IPS-18c (cell line): ENCODE data around the gene LENG8.
"Not testable (repeated sequence)": the region's sequence is repeated elsewhere in the genome, so short reads cannot be mapped to it uniquely, and the experiment has no call there.

Source experiments
- H3K4me3 ChIP-seq: 2 replicates; pipeline ENCODE4 v1.7.0; 2013; ENCODE audit warnings: low read depth, mild to moderate bottlenecking, low read length, moderate library complexity; ENCODE audit not compliant: insufficient read depth
- H3K9me3 ChIP-seq: one replicate; pipeline ENCODE4 v1.6.1; 2013; ENCODE audit warnings: mild to moderate bottlenecking, low read length, moderate library complexity; ENCODE audit not compliant: control insufficient read depth, insufficient read depth

The LENG8 gene

GRCh38 chr19:54464630-54465425 lies 15.8 kb downstream of the LENG8 start:
- H3K4me3 ChIP-seq, result peak overlapping the region; percentile 81
- no peaks in the 10 kb centered on the region for H3K9me3 ChIP-seq

GRCh38 chr19:54465426-54466109 lies 16.6 kb downstream of the LENG8 start:
- H3K9me3 ChIP-seq, result no peaks in the 10 kb centered on the region
- H3K4me3 ChIP-seq, result no peak overlapping the region; the same call in 1 of the 2 replicates

- H3K4me3 ChIP-seq, H3K9me3 ChIP-seq: not testable (repeated sequence)
These were observed 17.1 kb downstream of the LENG8 start for GRCh38 chr19:54466110-54466480.

- Histone ChIP-seq H3K4me3 (no peak overlapping the region), H3K9me3 (no peaks in the 10 kb centered on the region)
These were observed 20.5 kb downstream of the LENG8 start for GRCh38 chr19:54469496-54469934.

GRCh38 chr19:54470276-54470887 lies 21.4 kb downstream of the LENG8 start:
- Histone ChIP-seq H3K4me3 (no peak overlapping the region), H3K9me3 (no peaks in the 10 kb centered on the region)

GRCh38 chr19:54470991-54471782 lies 22.2 kb downstream of the LENG8 start:
- H3K9me3 ChIP-seq, result no peaks in the 10 kb centered on the region
- peak overlapping the region; percentile 46 for H3K4me3 ChIP-seq

- Histone ChIP-seq H3K9me3 (no peaks in the 10 kb centered on the region), H3K4me3 (peak within 1 kb of the TSS; percentile 24)
These were observed 24.3 kb downstream of the LENG8 start, which contains the start of gene CDC42EP5 for GRCh38 chr19:54473071-54473891. CDC42EP5 (minus strand) TSS chr19:54473296; CDS start chr19:54465547, 7,749 bp downstream.

- Histone ChIP-seq H3K4me3 (no peak overlapping the region), H3K9me3 (no peaks in the 10 kb centered on the region)
These were observed 24.9 kb downstream of the LENG8 start for GRCh38 chr19:54473892-54474372.

- Histone ChIP-seq H3K9me3 (no peaks in the 10 kb centered on the region), H3K4me3 (no peak overlapping the region)
These were observed 26.7 kb downstream of the LENG8 start for GRCh38 chr19:54475706-54476105.

- Histone ChIP-seq H3K9me3 (no peaks in the 10 kb centered on the region), H3K4me3 (no peak overlapping the region)
These were observed 28.7 kb downstream of the LENG8 start for GRCh38 chr19:54477650-54478049.

- H3K4me3 ChIP-seq, result no peak overlapping the region
- H3K9me3 ChIP-seq, result no peaks in the 10 kb centered on the region
These were observed 29.8 kb downstream of the LENG8 start for GRCh38 chr19:54478677-54479266.

- no peak overlapping the region for H3K4me3 ChIP-seq
These were observed 31.1 kb downstream of the LENG8 start for GRCh38 chr19:54480051-54480450.

GRCh38 chr19:54481326-54481930 lies 32.4 kb downstream of the LENG8 start:
- Histone ChIP-seq H3K9me3 (no peaks in the 10 kb centered on the region), H3K4me3 (no peak overlapping the region)

More at GRCh38 chr19:54480051-54480450, 31.1 kb downstream of the LENG8 start:
- H3K9me3 ChIP-seq, result no peaks in the 10 kb centered on the region

GRCh38 chr19:54482889-54483288 lies 33.9 kb downstream of the LENG8 start:
- no peaks in the 10 kb centered on the region for H3K9me3 ChIP-seq

GRCh38 chr19:54484451-54484850 lies 35.5 kb downstream of the LENG8 start:
- Histone ChIP-seq H3K4me3 (no peak overlapping the region), H3K9me3 (no peaks in the 10 kb centered on the region)

More at GRCh38 chr19:54482889-54483288, 33.9 kb downstream of the LENG8 start:
- H3K4me3 ChIP-seq, result no peak overlapping the region

GRCh38 chr19:54485851-54486250 lies 36.9 kb downstream of the LENG8 start:
- Histone ChIP-seq H3K4me3 (no peak overlapping the region), H3K9me3 (no peaks in the 10 kb centered on the region)
